DND-41 (cell line): ENCODE measurements around the gene SLC4A9.

Experiments used
- ATAC-seq: fragments of 200-7000 bp; cut with Tn5 transposase; 3 replicates; pipeline ENCODE4 v1.9.1; 2021; ENCODE audit warnings: low read depth; ENCODE audit not compliant: insufficient read depth
- DNase-seq: peaks from one replicate; pipeline ENCODE4 v3.0.0-alpha.2; 2020
- H2AFZ ChIP-seq: 2 replicates; pipeline ENCODE4 v1.6.0; 2012; ENCODE audit warnings: low read depth, low read length
- H3K27ac ChIP-seq: 2 replicates; pipeline ENCODE4 v1.5.1; 2012; ENCODE audit warnings: low read length, inconsistent platforms
- H3K27me3 ChIP-seq: fragments of 200-600 bp; sonication (generic); 2 replicates; pipeline ENCODE4 v1.6.0; 2012; ENCODE audit warnings: low read length, mild to moderate bottlenecking, inconsistent platforms; ENCODE audit not compliant: insufficient read depth, poor library complexity
- H3K36me3 ChIP-seq: 2 replicates; pipeline ENCODE4 v1.5.1; 2012; ENCODE audit warnings: low read length, inconsistent platforms; ENCODE audit not compliant: insufficient read depth
- H3K4me1 ChIP-seq: 2 replicates; pipeline ENCODE4 v1.5.1; 2012; ENCODE audit warnings: mild to moderate bottlenecking, low read length; ENCODE audit not compliant: insufficient read depth
- H3K4me2 ChIP-seq: 2 replicates; pipeline ENCODE4 v1.6.0; 2012; ENCODE audit warnings: mild to moderate bottlenecking, moderate library complexity, low read length, inconsistent platforms; ENCODE audit not compliant: insufficient read depth
- H3K4me3 ChIP-seq, 2 experiments: fragments of 200-600 bp in 1 of 2; shearing (Covaris generic) in 1 of 2; 2 replicates each; pipeline ENCODE4 v1.5.1; 2012 to 2016; ENCODE audit warnings: inconsistent platforms in 2 of 2, low read length in 2 of 2, mild to moderate bottlenecking in 2 of 2, low read depth in 1 of 2, moderate library complexity in 1 of 2
- H3K79me2 ChIP-seq: 2 replicates; pipeline ENCODE4 v1.6.0; 2012; ENCODE audit warnings: low read length, inconsistent platforms; ENCODE audit not compliant: insufficient read depth
- H3K9ac ChIP-seq: 2 replicates; pipeline ENCODE4 v1.6.0; 2012; ENCODE audit warnings: low read depth, mild to moderate bottlenecking, inconsistent platforms, low read length, moderate library complexity
- H3K9me3 ChIP-seq: 2 replicates; pipeline ENCODE4 v1.5.1; 2012; ENCODE audit warnings: low read length, moderate library complexity, mild to moderate bottlenecking, inconsistent platforms; ENCODE audit not compliant: insufficient read depth, severe bottlenecking
- H4K20me1 ChIP-seq: 2 replicates; pipeline ENCODE4 v1.6.0; 2012; ENCODE audit warnings: low read length; ENCODE audit not compliant: insufficient read depth
- EZH2 ChIP-seq: IDR thresholded peaks from 3 replicates; pipeline ENCODE4 v1.6.1; 2012; ENCODE audit warnings: borderline replicate concordance, low read depth, mild to moderate bottlenecking, moderate library complexity, low read length, inconsistent platforms; ENCODE audit not compliant: severe bottlenecking
- TF ChIP-seq, protein P1 (sequence below): IDR thresholded peaks from 2 replicates; pipeline ENCODE4 v1.5.1; 2012; ENCODE audit warnings: borderline replicate concordance, low read length, moderate library complexity, mild to moderate bottlenecking; ENCODE audit not compliant: poor library complexity, severe bottlenecking; ENCODE audit errors: extremely low read depth

Gene SLC4A9

DNA sequence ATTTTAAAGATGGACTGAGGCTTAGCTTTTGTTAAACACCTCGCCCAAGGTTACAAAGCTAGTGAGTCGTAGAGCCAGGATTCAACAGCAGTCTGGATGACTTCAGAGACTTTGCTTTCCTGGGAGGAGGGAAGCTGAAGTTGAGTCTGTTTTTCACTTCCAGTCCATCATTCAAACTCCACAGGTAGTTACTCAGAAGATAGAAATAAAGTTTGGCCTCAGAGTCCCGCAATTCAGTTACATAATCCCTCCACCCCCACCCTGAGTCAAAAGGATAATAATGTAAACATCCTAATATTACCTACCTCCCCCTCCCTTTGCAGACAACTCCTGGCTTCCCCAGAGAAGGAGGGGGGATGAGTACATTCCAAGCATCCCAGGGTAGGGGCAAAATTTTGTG lies 21.7 kb upstream of the SLC4A9 start:
- ATAC-seq (no peak), DNase-seq (no peak)
- Histone ChIP-seq H3K9me3 (no peaks in the 10 kb centered on the region), H3K4me3 (no peak overlapping the region), H3K4me1 (peaks cover 26% of the 10 kb centered on the region), H3K4me2 (no peak overlapping the region), H3K9ac (no peak overlapping the region), H3K27me3 (no peaks in the 10 kb centered on the region), H3K79me2 (no peaks in the 10 kb centered on the region), H4K20me1 (no peaks in the 10 kb centered on the region), H3K36me3 (no peaks in the 10 kb centered on the region), H3K27ac (no peak overlapping the region), H2AFZ (no peak overlapping the region)
- no peak for TF ChIP-seq EZH2
- TF ChIP-seq, protein P1, sequence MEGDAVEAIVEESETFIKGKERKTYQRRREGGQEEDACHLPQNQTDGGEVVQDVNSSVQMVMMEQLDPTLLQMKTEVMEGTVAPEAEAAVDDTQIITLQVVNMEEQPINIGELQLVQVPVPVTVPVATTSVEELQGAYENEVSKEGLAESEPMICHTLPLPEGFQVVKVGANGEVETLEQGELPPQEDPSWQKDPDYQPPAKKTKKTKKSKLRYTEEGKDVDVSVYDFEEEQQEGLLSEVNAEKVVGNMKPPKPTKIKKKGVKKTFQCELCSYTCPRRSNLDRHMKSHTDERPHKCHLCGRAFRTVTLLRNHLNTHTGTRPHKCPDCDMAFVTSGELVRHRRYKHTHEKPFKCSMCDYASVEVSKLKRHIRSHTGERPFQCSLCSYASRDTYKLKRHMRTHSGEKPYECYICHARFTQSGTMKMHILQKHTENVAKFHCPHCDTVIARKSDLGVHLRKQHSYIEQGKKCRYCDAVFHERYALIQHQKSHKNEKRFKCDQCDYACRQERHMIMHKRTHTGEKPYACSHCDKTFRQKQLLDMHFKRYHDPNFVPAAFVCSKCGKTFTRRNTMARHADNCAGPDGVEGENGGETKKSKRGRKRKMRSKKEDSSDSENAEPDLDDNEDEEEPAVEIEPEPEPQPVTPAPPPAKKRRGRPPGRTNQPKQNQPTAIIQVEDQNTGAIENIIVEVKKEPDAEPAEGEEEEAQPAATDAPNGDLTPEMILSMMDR = no peak

DNA sequence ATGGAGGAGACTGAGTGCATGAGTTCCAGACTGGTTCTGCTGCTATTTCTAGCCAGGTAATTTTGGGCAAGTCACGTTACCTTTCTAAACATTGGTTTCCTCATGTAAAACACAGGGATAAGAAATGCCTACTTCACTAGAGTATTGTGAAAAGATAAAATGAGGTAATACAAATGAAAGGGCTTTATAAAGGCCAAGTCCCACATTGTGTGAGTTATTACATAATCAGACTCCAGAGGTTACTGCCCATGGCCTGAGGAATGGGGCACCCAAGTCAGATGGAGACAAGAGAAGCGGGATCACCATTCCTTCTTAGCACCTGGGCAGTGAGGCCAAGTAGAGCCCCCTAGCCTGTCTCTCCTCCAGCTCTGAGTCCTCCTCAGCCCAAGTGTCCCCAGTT lies 21.1 kb upstream of the SLC4A9 start:
- Histone ChIP-seq H3K27me3 (no peaks in the 10 kb centered on the region), H3K9me3 (no peaks in the 10 kb centered on the region), H4K20me1 (no peaks in the 10 kb centered on the region), H3K4me2 (no peak overlapping the region), H3K27ac (no peak overlapping the region), H2AFZ (no peak overlapping the region), H3K36me3 (no peaks in the 10 kb centered on the region), H3K4me1 (peaks cover 29% of the 10 kb centered on the region), H3K4me3 (no peak overlapping the region), H3K9ac (no peak overlapping the region), H3K79me2 (no peaks in the 10 kb centered on the region)
- no peak for ATAC-seq
- TF ChIP-seq, protein P1 = no peak
- no peak for TF ChIP-seq EZH2
- DNase-seq = no peak

DNA sequence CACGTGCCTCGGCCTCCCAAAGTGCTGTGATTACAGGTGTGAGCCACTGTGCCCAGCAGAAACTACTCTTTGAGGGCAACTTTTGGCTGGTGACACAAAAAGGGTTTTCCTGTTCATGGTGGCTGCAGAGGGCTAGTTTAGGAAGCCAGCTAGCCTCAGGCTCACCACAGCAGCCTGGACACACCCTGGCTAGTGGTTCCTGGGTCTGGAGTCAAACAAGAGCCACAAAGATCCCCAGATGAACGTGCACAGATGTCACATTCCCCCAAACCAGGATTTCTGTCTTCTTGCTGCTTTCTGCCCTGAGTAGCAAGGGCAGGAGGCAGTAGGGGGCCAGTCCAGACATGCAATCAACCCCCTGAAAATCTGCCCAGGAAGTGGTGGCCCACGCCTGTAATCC lies 20.4 kb upstream of the SLC4A9 start:
- no peak for ATAC-seq
- H3K9me3 ChIP-seq = no peaks in the 10 kb centered on the region
- H3K36me3 ChIP-seq = no peaks in the 10 kb centered on the region
- no peak for DNase-seq
- no peaks in the 10 kb centered on the region for H4K20me1 ChIP-seq
- no peak overlapping the region for H3K4me3 ChIP-seq
- TF ChIP-seq EZH2 = no peak
- TF ChIP-seq, protein P1 = no peak
- no peaks in the 10 kb centered on the region for H3K27me3 ChIP-seq
- H3K4me1 ChIP-seq = peaks cover 29% of the 10 kb centered on the region
- no peak overlapping the region for H3K27ac ChIP-seq
- no peaks in the 10 kb centered on the region for H3K79me2 ChIP-seq
- H3K4me2 ChIP-seq = no peak overlapping the region
- no peak overlapping the region for H2AFZ ChIP-seq
- no peak overlapping the region for H3K9ac ChIP-seq

DNA sequence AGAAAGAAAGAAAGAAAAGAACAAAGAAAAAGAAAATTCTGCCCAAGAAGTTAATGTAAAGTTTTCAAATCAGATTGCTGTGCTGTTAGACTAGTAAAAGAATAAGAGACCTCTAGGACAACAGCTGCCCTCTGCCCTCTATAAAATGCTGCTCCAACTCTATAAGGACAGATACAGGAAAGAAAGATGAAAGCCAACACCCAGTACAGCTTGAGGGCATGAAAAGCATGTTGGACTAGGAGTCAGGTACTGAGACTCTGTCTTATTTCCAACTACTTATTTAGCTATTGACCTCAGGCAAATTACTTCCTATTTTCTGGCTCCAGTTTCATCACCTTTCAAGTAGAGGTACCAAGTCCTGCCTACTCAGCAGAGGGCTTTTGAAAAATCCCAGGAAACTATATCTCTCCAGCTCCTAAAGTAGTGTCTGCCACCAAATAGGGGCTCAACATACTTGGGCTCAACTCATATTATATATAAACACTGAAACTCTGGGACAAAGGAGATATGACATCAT lies 19.3 kb upstream of the SLC4A9 start:
- Histone ChIP-seq H2AFZ (no peak overlapping the region), H3K4me1 (peaks cover 31% of the 10 kb centered on the region), H3K4me3 (no peak overlapping the region), H3K27ac (no peak overlapping the region), H3K79me2 (no peaks in the 10 kb centered on the region), H3K9me3 (no peaks in the 10 kb centered on the region), H3K9ac (no peak overlapping the region), H3K4me2 (no peak overlapping the region), H3K27me3 (peaks cover 8% of the 10 kb centered on the region), H4K20me1 (0 out of 2 replicates have a peak, but pooled peaks cover 3% of the 10 kb centered on the region), H3K36me3 (no peaks in the 10 kb centered on the region)
- ATAC-seq = no peak
- TF ChIP-seq, protein P1 = no peak
- no peak for TF ChIP-seq EZH2
- DNase-seq = no peak
